ENCODE results near the gene SGMS1. TPM values are rescaled to one million over a fixed set of nuclear protein-coding genes. Genes with fewer than 3 reads are reported as not detected.

The SGMS1 gene
- total RNA-seq, 1 donor from 2014 or later, result 93.8 TPM

DNA sequence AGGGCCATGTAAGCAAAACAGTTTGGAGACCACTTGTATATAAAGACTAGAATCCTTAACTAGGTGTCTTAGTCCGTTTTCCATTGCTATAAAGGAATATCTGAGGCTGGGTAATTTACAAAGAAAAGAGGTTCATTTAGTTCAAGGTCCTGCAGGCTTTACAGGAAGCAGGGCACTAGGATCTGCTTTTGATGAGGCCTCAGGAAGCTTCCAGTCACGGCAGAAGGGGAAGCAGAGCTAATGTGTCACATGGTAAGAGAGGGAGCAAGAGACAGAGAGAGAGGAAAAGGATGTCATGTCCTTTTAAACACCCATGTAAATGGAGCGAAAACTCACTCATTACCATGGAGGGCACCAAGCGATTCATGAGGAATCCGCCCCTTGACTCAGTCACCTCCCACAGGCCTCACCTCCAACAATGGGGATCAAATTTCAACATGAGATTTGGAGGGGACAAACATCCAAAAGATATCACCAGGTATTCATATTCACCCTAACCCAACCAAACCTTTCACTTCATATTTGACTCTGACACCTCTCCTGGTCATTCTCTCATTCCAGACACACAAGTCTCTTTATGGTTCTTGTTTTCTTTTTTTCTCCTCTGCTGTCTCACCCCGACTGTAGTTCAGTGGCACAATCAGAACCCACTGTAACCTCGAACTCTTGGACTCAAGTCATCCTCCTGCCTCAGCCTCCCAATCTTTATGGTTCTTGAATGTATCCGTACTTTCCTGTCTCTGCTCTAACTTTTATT is 342.4 kb downstream of the SGMS1 start:
- no peak overlapping the region for H3K27ac ChIP-seq
- no peaks in the 10 kb centered on the region for H3K27me3 ChIP-seq
- TF ChIP-seq POLR2AphosphoS5 (IDR thresholded peaks at IDR 0.05; ENCODE audit: insufficient read depth in 1 of 2, low read depth in 1 of 2) (no peak), POLR2A (IDR thresholded peaks at IDR 0.05) (no peak)
- TF ChIP-seq, protein P1, sequence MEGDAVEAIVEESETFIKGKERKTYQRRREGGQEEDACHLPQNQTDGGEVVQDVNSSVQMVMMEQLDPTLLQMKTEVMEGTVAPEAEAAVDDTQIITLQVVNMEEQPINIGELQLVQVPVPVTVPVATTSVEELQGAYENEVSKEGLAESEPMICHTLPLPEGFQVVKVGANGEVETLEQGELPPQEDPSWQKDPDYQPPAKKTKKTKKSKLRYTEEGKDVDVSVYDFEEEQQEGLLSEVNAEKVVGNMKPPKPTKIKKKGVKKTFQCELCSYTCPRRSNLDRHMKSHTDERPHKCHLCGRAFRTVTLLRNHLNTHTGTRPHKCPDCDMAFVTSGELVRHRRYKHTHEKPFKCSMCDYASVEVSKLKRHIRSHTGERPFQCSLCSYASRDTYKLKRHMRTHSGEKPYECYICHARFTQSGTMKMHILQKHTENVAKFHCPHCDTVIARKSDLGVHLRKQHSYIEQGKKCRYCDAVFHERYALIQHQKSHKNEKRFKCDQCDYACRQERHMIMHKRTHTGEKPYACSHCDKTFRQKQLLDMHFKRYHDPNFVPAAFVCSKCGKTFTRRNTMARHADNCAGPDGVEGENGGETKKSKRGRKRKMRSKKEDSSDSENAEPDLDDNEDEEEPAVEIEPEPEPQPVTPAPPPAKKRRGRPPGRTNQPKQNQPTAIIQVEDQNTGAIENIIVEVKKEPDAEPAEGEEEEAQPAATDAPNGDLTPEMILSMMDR (IDR thresholded peaks at IDR 0.05), result no peak
- no peak overlapping the region for H3K4me3 ChIP-seq
- DNase-seq (ENCODE audit: extremely low spot score in 2 of 2), result no peak
- H3K36me3 ChIP-seq, result no peaks in the 10 kb centered on the region
- intact Hi-C loops (cut with DNase I), result no loop called here
- H3K4me1 ChIP-seq, result no peaks in the 10 kb centered on the region
- no peaks in the 10 kb centered on the region for H3K9me3 ChIP-seq

DNA sequence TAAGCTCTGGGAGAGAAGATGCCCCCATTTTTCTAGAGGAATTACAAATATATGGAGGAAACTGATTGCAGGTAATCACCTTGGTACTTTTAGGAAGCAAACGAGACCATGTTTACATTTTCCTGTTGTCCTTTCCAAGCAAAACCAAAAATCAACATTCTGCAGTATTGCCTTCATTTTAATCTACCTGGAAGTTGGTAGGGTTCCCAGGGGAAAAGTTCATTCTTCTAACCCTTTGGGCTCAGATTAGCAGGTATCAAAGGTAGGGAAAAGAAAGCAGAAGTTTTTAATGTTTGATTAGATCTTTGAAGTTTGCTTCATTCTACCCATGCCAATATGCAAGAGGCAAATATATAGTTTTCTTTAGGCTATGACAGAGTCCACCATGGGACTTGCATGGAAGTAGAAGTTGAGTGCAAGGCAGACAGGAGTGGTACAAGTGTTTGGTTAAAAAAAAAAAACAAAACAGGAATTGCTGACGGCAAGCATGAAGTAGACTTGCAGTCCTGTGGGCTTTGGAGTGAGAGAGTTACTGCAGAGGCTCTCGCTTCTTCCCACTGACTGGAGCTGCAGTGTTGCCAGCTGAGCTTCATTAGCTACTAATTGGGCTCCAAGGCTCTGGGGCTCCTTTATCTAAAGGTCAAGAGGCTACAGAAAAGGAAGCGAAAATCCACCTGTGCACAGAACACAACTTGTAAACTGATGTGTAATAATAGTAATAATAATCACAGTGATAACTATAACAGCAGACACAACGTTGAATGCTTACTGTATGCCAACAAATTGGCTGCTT is 343.5 kb downstream of the SGMS1 start:
- DNase-seq (ENCODE audit: extremely low spot score in 2 of 2), result no peak
- TF ChIP-seq POLR2AphosphoS5 (IDR thresholded peaks at IDR 0.05; ENCODE audit: insufficient read depth in 1 of 2, low read depth in 1 of 2), result no peak
- no peak for TF ChIP-seq POLR2A (IDR thresholded peaks at IDR 0.05)
- TF ChIP-seq, protein P1 (IDR thresholded peaks at IDR 0.05), result no peak
- intact Hi-C loops (cut with DNase I), result no loop called here
- Histone ChIP-seq H3K4me3 (no peak overlapping the region), H3K27me3 (no peaks in the 10 kb centered on the region), H3K9me3 (no peaks in the 10 kb centered on the region), H3K36me3 (no peaks in the 10 kb centered on the region), H3K27ac (no peak overlapping the region), H3K4me1 (no peaks in the 10 kb centered on the region)

DNA sequence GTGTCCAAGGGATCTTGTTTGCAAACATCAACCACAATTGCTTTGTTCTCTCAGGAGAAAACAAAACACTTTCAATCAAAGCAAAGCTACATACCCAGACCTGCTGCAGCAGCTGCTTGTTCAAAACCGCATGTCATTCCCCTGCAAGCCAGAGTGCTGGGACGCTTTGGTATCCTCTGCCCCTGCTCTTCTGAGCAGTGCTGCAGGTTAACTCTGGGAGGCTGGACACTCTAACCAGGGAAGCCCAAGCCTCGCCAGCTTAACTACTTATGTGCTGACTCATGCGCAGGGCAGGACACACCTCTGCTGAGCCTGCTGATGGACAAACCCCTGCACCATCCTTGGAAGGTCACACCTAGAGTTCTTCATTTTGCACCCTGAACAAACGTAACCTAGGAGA is 344.3 kb downstream of the SGMS1 start:
- no peaks in the 10 kb centered on the region for H3K36me3 ChIP-seq
- H3K9me3 ChIP-seq, result no peaks in the 10 kb centered on the region
- TF ChIP-seq, protein P1 (IDR thresholded peaks at IDR 0.05), result no peak
- TF ChIP-seq POLR2AphosphoS5 (IDR thresholded peaks at IDR 0.05; ENCODE audit: insufficient read depth in 1 of 2, low read depth in 1 of 2), result no peak
- no peak for TF ChIP-seq POLR2A (IDR thresholded peaks at IDR 0.05)
- intact Hi-C loops (cut with DNase I), result no loop called here
- H3K4me3 ChIP-seq, result no peak overlapping the region
- no peak for DNase-seq (ENCODE audit: extremely low spot score in 2 of 2)
- no peaks in the 10 kb centered on the region for H3K4me1 ChIP-seq
- H3K27me3 ChIP-seq, result no peaks in the 10 kb centered on the region
- H3K27ac ChIP-seq, result no peak overlapping the region

DNA sequence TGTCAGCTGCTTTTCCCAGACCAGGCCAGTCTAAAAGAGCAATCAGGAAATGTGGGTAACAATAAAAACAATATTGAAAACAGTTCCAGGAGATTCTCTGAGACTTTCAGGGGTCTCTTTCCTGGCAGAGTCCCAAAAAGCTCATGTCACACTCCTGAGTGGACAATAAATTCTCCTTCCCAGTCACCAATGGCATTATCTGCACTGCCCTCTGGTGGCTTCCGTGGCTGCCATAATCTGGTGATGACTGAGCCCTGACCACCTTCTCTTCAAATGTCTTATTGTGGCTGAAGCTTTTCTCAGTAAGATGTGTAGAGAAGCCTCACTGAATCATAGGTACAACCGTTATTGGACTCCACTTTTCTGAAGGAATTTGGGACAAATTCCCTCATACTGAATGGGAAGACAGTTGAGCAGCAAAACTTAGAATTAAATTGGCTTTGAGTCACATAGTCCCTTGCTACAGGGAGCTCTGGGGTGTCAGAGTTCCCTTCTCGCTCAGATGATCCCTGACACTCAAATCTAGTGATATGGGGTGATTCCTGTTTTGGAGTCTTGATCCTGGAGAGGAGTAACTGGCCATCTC is 348.0 kb downstream of the SGMS1 start:
- intact Hi-C loops (cut with DNase I), result no loop called here
- TF ChIP-seq, protein P1 (IDR thresholded peaks at IDR 0.05), result no peak
- H3K4me3 ChIP-seq, result no peak overlapping the region
- no peak for DNase-seq (ENCODE audit: extremely low spot score in 2 of 2)
- no peaks in the 10 kb centered on the region for H3K4me1 ChIP-seq
- no peaks in the 10 kb centered on the region for H3K27me3 ChIP-seq
- no peak overlapping the region for H3K27ac ChIP-seq
- no peaks in the 10 kb centered on the region for H3K36me3 ChIP-seq
- no peaks in the 10 kb centered on the region for H3K9me3 ChIP-seq

Measured in vagina (tissue), 2 donors.